A549 treated with Mapracorat at 1 μM for 4 hours (cell line): ENCODE measurements around the gene NUMA1. TPM values are rescaled to one million over a fixed set of nuclear protein-coding genes. Genes with fewer than 3 reads are reported as not detected.

ENCODE experiments used
- total RNA-seq: library from RNA; stranded (reverse); fragments of 200-300 nt; extraction: Qiagen RNA extraction; gene quantifications from 5 replicates; pipeline ENCODE4 v1.2.3, GENCODE V29; 2022

The NUMA1 gene
- 52.8 to 68.2 TPM (median 66.7 TPM) in 5 replicates for total RNA-seq

GRCh38 chr11:72080326-72081183 is at the start of gene NUMA1, which contains the start of gene LRRC51:
Gene NUMA1 (minus strand): TSS chr11:72080542. CDS start chr11:72035943, 44,599 bp downstream.
Gene LRRC51 (plus strand): TSS chr11:72080850. CDS start chr11:72089084, 8,234 bp downstream.

GRCh38 chr11:72112143-72112977 is 32.0 kb upstream of the NUMA1 start, which contains the start of gene ANAPC15:
Gene ANAPC15 (minus strand): TSS chr11:72112695. CDS start chr11:72111276, 1,419 bp downstream.

GRCh38 chr11:72105888-72106287 is 25.5 kb upstream of the NUMA1 start, which contains the start of gene TOMT:
Gene TOMT (plus strand): TSS chr11:72105924. CDS start chr11:72105952, 28 bp downstream.

GRCh38 chr11:72102946-72103753 is 22.8 kb upstream of the NUMA1 start, which contains the start of gene LAMTOR1:
Gene LAMTOR1 (minus strand): TSS chr11:72103297. CDS start chr11:72103224, 73 bp downstream.

GRCh38 chr11:71998649-71999310 is 81.6 kb downstream of the NUMA1 start, which contains the start of gene IL18BP:
Gene IL18BP (plus strand): TSS chr11:71998909. CDS start chr11:71999985, 1,076 bp downstream.

Other genes starting within 250 kb of the NUMA1 start
- gene DEFB108B, start 247.3 kb downstream of the NUMA1 start, total RNA-seq = not detected in 5 replicates
- gene DEFB131B, start 202.1 kb downstream of the NUMA1 start, total RNA-seq = not detected in 5 replicates
- 2.2 to 4.3 TPM (median 3.4 TPM) in 5 replicates for gene XNDC1N, start 151.9 kb downstream of the NUMA1 start, total RNA-seq
- 46.3 to 52.8 TPM (median 48.3 TPM) in 5 replicates for gene RNF121, start 151.5 kb downstream of the NUMA1 start, total RNA-seq
- 2.8 to 4.4 TPM (median 4.3 TPM) in 5 replicates for gene IL18BP, start 81.6 kb downstream of the NUMA1 start, total RNA-seq
- 5.9 to 9.9 TPM (median 8.1 TPM) in 5 replicates for gene LRRC51, start 308 bp upstream of the NUMA1 start, total RNA-seq
- gene LAMTOR1, start 22.8 kb upstream of the NUMA1 start, total RNA-seq = 134 to 155 TPM (median 136 TPM) in 5 replicates
- gene TOMT, start 25.4 kb upstream of the NUMA1 start, total RNA-seq = not detected in 5 replicates
- gene ANAPC15, start 32.2 kb upstream of the NUMA1 start, total RNA-seq = 83.8 to 91.6 TPM (median 89.3 TPM) in 5 replicates
- 0.19 TPM in 1 of 5 replicates, not detected in the others for gene FOLR3, start 55.2 kb upstream of the NUMA1 start, total RNA-seq
- not detected in 5 replicates for gene FOLR1, start 111.6 kb upstream of the NUMA1 start, total RNA-seq
- not detected in 5 replicates for gene FOLR2, start 136.3 kb upstream of the NUMA1 start, total RNA-seq
- 54.7 to 83.6 TPM (median 71.5 TPM) in 5 replicates for gene INPPL1, start 144.2 kb upstream of the NUMA1 start, total RNA-seq
- not detected in 5 replicates for gene PHOX2A, start 163.6 kb upstream of the NUMA1 start, total RNA-seq